Measurements from ENCODE around the gene CCSER2. TPM values are rescaled to one million over a fixed set of nuclear protein-coding genes. Genes with fewer than 3 reads are reported as not detected.
A peak's percentile ranks its signal among the peaks of the same experiment; 100 is the strongest.

Gene CCSER2
- total RNA-seq, 1 donor from 2014 or later: 78.8 TPM

DNA sequence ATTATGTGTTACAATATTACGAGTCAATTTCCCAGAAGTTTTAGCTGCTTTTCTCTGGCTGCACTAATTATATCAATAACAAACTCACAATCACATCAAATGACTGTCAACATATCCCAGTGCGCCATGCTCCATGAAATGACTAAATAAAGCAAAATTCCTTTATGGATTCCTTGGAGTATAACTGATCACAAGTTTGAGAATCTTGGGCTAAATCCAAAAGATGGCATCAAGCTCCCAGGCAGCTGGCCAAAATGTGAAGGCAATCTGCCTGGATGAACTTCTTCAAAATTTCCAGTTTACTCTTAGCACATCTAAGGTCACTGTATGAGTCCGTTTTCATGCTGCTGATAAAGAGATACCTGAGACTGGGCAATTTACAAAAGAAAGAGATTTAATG lies 210.8 kb downstream of the CCSER2 start:
- H3K27ac Mint-ChIP-seq (ENCODE audit: unreplicated experiment): peak overlapping the region; percentile 95
- H3K36me3 Mint-ChIP-seq (ENCODE audit: low read depth): no peaks in the 10 kb centered on the region
- no peak for DNase-seq (ENCODE audit: low spot score)
- H3K9me3 Mint-ChIP-seq (ENCODE audit: low read depth): no peaks in the 10 kb centered on the region
- peaks cover 37% of the 10 kb centered on the region for H3K4me1 Mint-ChIP-seq (ENCODE audit: low read depth)
- TF ChIP-seq CTCF (IDR thresholded peaks at IDR 0.05): no peak
- no peak overlapping the region for H3K4me3 Mint-ChIP-seq (ENCODE audit: unreplicated experiment)
- H3K27me3 Mint-ChIP-seq (ENCODE audit: low read depth): no peaks in the 10 kb centered on the region

- Mint-ChIP-seq H3K4me3 (ENCODE audit: unreplicated experiment) (peak overlapping the region; percentile 65), H3K27me3 (ENCODE audit: low read depth) (no peaks in the 10 kb centered on the region), H3K27ac (ENCODE audit: unreplicated experiment) (peak overlapping the region; percentile 95), H3K36me3 (ENCODE audit: low read depth) (no peaks in the 10 kb centered on the region), H3K4me1 (ENCODE audit: low read depth) (peaks cover 28% of the 10 kb centered on the region), H3K9me3 (ENCODE audit: low read depth) (no peaks in the 10 kb centered on the region)
- DNase-seq (ENCODE audit: low spot score): no peak
- no peak for TF ChIP-seq CTCF (IDR thresholded peaks at IDR 0.05)
Measured at GRCh38 chr10:84540022-84540616, 211.7 kb downstream of the CCSER2 start.

- no peaks in the 10 kb centered on the region for H3K9me3 Mint-ChIP-seq (ENCODE audit: low read depth)
- TF ChIP-seq CTCF (IDR thresholded peaks at IDR 0.05): peak; percentile 91
- H3K4me3 Mint-ChIP-seq (ENCODE audit: unreplicated experiment): peak overlapping the region; percentile 65
- H3K27me3 Mint-ChIP-seq (ENCODE audit: low read depth): no peaks in the 10 kb centered on the region
- no peaks in the 10 kb centered on the region for H3K36me3 Mint-ChIP-seq (ENCODE audit: low read depth)
- H3K27ac Mint-ChIP-seq (ENCODE audit: unreplicated experiment): peak overlapping the region; percentile 95
- DNase-seq (ENCODE audit: low spot score): no peak
- peaks cover 26% of the 10 kb centered on the region for H3K4me1 Mint-ChIP-seq (ENCODE audit: low read depth)
Measured at GRCh38 chr10:84540617-84541288, 212.4 kb downstream of the CCSER2 start.

- Mint-ChIP-seq H3K27ac (ENCODE audit: unreplicated experiment) (no peak overlapping the region), H3K4me1 (ENCODE audit: low read depth) (peaks cover 26% of the 10 kb centered on the region), H3K27me3 (ENCODE audit: low read depth) (no peaks in the 10 kb centered on the region), H3K9me3 (ENCODE audit: low read depth) (no peaks in the 10 kb centered on the region), H3K4me3 (ENCODE audit: unreplicated experiment) (peak overlapping the region; percentile 65), H3K36me3 (ENCODE audit: low read depth) (no peaks in the 10 kb centered on the region)
- TF ChIP-seq CTCF (IDR thresholded peaks at IDR 0.05): no peak
- DNase-seq (ENCODE audit: low spot score): no peak
Measured at GRCh38 chr10:84541289-84541637, 212.9 kb downstream of the CCSER2 start.

DNA sequence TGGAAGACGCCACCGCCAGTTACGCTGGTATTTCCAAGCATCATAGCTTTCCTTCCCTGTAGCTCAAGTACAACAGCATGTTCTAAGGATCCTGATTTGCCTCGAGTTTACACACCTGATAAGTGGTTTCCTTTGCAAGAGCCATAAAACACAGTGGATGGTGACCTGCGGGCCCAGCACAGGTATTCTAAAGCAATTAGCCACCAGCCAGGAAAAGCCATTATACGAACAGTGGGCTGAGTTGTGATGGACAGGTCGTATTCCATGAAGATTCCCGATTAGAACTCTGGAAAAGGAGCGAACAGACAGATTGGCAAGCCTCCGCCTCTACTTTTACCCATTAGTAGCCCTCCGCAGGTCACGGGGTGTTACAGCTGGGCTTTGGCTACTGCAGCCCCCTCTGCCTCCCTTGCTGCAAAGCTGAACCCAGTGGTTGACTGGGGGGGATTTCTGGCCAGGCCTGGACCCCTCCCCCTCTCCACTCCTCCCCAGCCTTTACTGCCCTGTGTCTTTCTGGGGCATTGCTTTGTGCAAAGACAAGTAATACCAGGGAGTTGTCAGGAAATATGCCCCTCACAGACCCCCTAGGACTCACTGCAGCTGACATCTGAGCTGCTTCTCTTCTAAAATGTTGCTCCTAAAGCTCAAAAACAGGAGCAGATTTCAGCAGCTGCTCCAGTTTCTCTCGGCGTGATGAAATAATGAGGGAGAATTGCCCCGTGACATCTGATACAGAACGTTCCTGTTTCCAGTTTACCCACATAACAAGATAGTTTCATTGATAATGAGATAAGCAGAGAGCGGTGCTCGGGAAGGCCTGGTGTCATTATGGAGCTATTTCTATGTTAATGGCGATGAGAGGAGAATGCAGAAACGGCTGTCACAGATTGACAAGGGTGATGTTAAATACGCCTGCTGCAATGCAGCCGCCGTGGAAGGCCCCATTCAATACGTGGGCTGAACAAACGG lies 214.4 kb downstream of the CCSER2 start:
- no peak for TF ChIP-seq CTCF (IDR thresholded peaks at IDR 0.05)
- no peak overlapping the region for H3K4me3 Mint-ChIP-seq (ENCODE audit: unreplicated experiment)
- peaks cover 21% of the 10 kb centered on the region for H3K4me1 Mint-ChIP-seq (ENCODE audit: low read depth)
- no peaks in the 10 kb centered on the region for H3K36me3 Mint-ChIP-seq (ENCODE audit: low read depth)
- no peak for DNase-seq (ENCODE audit: low spot score)
- H3K9me3 Mint-ChIP-seq (ENCODE audit: low read depth): no peaks in the 10 kb centered on the region
- no peak overlapping the region for H3K27ac Mint-ChIP-seq (ENCODE audit: unreplicated experiment)
- peaks cover 3% of the 10 kb centered on the region for H3K27me3 Mint-ChIP-seq (ENCODE audit: low read depth)
